GM18508 (cell line): ENCODE measurements around the gene CIAPIN1.

Experiments
- ATAC-seq: cut with Tn5 transposase; IDR thresholded peaks from one replicate; pipeline ENCODE4 v1.9.1; 2021; ENCODE audit warnings: moderate number of reproducible peaks; ENCODE audit not compliant: insufficient read depth, unreplicated experiment

Gene CIAPIN1

GRCh38 chr16:57387598-57388354, 59.4 kb downstream of the CIAPIN1 start:
- ATAC-seq, result no peak

GRCh38 chr16:57386381-57386951, 60.7 kb downstream of the CIAPIN1 start:
- ATAC-seq, result no peak

GRCh38 chr16:57385083-57385482, 62.1 kb downstream of the CIAPIN1 start:
- ATAC-seq, result no peak

DNA sequence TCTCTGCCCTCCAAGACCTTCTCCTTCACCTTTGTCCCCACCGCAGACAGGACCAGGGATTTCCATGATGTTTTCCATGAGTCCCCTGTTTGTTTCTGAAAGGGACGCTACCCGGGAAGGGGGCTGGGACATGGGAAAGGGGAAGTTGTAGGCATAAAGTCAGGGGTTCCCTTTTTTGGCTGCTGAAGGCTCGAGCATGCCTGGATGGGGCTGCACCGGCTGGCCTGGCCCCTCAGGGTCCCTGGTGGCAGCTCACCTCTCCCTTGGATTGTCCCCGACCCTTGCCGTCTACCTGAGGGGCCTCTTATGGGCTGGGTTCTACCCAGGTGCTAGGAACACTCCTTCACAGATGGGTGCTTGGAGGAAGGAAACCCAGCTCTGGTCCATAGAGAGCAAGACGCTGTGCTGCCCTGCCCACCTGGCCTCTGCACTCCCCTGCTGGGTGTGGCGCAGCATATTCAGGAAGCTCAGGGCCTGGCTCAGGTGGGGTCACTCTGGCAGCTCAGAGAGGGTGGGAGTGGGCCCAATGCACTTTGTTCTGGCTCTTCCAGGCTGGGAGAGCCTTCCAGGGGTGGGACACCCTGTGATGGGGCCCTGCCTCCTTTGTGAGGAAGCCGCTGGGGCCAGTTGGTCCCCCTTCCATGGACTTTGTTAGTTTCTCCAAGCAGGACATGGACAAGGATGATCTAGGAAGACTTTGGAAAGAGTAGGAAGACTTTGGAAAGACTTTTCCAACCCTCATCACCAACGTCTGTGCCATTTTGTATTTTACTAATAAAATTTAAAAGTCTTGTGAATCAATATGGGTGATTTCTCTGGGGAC, 62.7 kb downstream of the CIAPIN1 start:
- no peak for ATAC-seq

DNA sequence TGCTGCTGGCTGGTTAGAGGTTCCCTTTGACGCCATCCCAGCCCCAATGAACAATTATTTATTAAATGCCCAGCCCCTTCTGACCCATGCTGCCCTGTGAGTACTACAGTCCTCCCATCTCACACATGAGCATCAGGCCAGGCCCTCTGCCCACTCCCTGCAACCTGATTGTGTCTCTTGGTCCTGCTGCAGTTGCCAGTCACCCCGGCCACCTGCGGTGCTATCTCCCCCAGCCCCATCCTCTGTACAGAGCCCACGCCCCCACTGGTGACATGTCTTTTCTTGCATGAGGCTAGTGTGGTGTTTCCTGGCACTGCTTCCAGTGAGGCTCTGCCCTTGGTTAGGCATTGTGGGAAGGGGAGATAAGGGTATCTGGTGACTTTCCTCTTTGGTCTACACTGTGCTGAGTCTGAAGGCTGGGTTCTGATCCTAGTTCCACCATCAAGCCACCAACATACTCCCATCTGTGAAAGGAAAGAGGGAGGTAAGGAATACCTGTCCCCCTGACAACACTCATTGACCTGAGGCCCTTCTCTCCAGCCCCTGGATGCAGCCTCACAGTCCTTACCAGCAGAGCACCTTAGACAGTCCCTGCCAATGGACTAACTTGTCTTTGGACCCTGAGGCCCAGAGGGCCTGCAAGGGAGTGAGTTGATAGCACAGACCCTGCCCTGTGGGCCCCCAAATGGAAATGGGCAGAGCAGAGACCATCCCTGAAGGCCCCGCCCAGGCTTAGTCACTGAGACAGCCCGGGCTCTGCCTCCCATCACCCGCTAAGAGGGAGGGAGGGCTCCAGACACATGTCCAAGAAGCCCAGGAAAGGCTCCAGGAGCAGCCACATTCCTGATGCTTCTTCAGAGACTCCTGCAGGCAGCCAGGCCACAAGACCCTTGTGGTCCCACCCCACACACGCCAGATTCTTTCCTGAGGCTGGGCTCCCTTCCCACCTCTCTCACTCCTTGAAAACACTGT, 63.6 kb downstream of the CIAPIN1 start:
- no peak for ATAC-seq

DNA sequence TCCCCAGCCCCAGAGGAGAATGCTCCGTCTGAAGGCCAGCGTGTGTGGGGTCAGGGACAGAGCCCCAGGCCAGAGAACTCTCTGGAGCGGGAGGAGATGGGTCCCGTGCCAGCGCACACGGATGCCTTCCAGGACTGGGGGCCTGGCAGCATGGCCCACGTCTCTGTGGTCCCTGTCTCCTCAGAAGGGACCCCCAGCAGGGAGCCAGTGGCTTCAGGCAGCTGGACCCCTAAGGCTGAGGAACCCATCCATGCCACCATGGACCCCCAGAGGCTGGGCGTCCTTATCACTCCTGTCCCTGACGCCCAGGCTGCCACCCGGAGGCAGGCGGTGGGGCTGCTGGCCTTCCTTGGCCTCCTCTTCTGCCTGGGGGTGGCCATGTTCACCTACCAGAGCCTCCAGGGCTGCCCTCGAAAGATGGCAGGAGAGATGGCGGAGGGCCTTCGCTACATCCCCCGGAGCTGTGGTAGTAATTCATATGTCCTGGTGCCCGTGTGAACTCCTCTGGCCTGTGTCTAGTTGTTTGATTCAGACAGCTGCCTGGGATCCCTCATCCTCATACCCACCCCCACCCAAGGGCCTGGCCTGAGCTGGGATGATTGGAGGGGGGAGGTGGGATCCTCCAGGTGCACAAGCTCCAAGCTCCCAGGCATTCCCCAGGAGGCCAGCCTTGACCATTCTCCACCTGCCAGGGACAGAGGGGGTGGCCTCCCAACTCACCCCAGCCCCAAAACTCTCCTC, 64.5 kb downstream of the CIAPIN1 start:
- ATAC-seq, result no peak

- no peak for ATAC-seq
Measured at GRCh38 chr16:57381791-57382534, 65.2 kb downstream of the CIAPIN1 start.

DNA sequence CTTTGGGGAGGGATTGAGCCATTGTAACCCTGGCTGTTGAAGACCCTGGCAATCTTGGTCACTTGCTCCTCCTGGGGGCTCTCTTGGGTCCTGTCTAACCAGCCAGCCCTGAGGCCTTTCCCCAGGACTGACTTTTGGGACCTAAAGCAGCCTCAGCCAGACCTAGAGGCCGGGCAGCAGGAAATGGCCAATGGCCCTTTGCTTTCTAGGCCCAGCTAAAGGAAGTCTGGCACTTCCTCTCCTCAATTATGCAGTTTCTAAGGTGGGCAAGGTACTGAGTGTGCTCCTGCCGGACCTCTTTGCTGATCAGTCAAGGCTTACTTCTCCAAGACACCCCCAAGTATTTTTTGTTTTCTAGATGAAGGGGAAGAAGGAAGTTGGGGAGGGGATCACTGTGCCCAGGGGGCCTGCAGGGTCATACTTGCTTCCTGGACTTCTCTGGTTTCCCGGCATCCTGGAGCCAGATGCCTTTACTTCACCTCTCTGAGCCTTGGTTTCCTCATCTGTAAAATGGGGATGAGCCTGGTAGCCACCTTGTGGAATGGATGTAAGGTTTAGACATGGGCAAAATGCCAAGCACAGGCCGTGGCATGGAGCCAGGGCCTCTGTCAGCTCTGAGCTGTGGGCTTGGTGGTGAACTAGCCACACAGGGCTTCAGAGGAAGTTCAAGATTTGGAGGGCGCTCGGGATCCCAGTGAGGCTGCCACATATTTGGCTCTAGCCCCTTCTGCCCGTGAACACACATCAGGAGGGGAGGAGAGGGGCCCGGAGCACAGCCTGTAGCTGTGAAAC, 66.3 kb downstream of the CIAPIN1 start:
- ATAC-seq, result no peak

- ATAC-seq, result no peak
Measured at GRCh38 chr16:57379579-57379978, 67.6 kb downstream of the CIAPIN1 start.
